HEK293 (cell line): ENCODE data around the gene MPG.

ENCODE experiments used
- CTCF ChIA-PET: fragments of 350-600 bp; formaldehyde crosslinking; extraction: SDS; loops from one replicate; lab custom pipeline; 2021; ENCODE audit warnings: antibody characterized with exemption; lab: Yijun Ruan, JAX
- POLR2A ChIA-PET: fragments of 300-600 bp; formaldehyde crosslinking; extraction: SDS; loops from one replicate; lab custom pipeline; 2020; ENCODE audit warnings: antibody characterized with exemption, inconsistent platforms; lab: Yijun Ruan, JAX
- H3K27ac ChIP-seq: fragments of 200-500 bp; sonication (Bioruptor generic); 2 replicates; pipeline ENCODE4 v1.5.1; 2014; ENCODE audit warnings: low read depth, low read length, control low read depth, inconsistent platforms; ENCODE audit errors: extremely low read depth
- H3K36me3 ChIP-seq, 2 experiments: fragments of 200-500 bp in 1 of 2; sonication (Bioruptor generic) in 1 of 2; 1 replicate in 1 of 2; 2 replicates in 1 of 2; pipeline ENCODE4 v1.5.1; 2014 to 2017; ENCODE audit warnings: inconsistent platforms in 2 of 2, low read length in 2 of 2; ENCODE audit not compliant: control insufficient read depth in 2 of 2, insufficient read depth in 1 of 2
- H3K4me1 ChIP-seq: fragments of 200-500 bp; sonication (Bioruptor generic); 2 replicates; pipeline ENCODE4 v1.5.1; 2014; ENCODE audit warnings: mild to moderate bottlenecking, low read length, inconsistent platforms; ENCODE audit not compliant: control insufficient read depth, insufficient read depth
- H3K4me3 ChIP-seq: 2 replicates; pipeline ENCODE4 v1.5.1; 2011; ENCODE audit warnings: low read depth, mild to moderate bottlenecking, control low read depth, low read length, moderate library complexity
- H3K9me3 ChIP-seq: fragments of 200-500 bp; sonication (Bioruptor generic); 2 replicates; pipeline ENCODE4 v1.5.1; 2014; ENCODE audit warnings: low read depth, low read length, inconsistent platforms; ENCODE audit not compliant: control insufficient read depth, insufficient read depth
- GLIS1 ChIP-seq: fragments of 450-650 bp; formaldehyde crosslinking; IDR thresholded peaks from 2 replicates; pipeline ENCODE4 v1.5.1; 2016; ENCODE audit warnings: missing biosample characterization, missing genetic modification characterization
- KLF16 ChIP-seq: fragments of 450-650 bp; formaldehyde crosslinking; IDR thresholded peaks from 2 replicates; pipeline ENCODE4 v1.5.1; 2017; ENCODE audit warnings: missing biosample characterization, missing genetic modification characterization
- KLF7 ChIP-seq: fragments of 450-650 bp; formaldehyde crosslinking; IDR thresholded peaks from 2 replicates; pipeline ENCODE4 v1.5.1; 2016; ENCODE audit warnings: missing biosample characterization, missing genetic modification characterization, borderline replicate concordance
- OVOL3 ChIP-seq: fragments of 450-650 bp; formaldehyde crosslinking; IDR thresholded peaks from 2 replicates; pipeline ENCODE4 v1.5.1; 2016; ENCODE audit warnings: missing biosample characterization, missing genetic modification characterization
- ZBTB20 ChIP-seq: fragments of 450-650 bp; formaldehyde crosslinking; IDR thresholded peaks from 2 replicates; pipeline ENCODE4 v1.5.1; 2016; ENCODE audit warnings: missing biosample characterization, missing genetic modification characterization
- ZBTB21 ChIP-seq: fragments of 450-650 bp; formaldehyde crosslinking; IDR thresholded peaks from 2 replicates; pipeline ENCODE4 v1.5.1; 2017; ENCODE audit warnings: missing biosample characterization, missing genetic modification characterization
- ZBTB7A ChIP-seq: fragments of 450-650 bp; formaldehyde crosslinking; IDR thresholded peaks from 2 replicates; pipeline ENCODE4 v1.5.1; 2016; ENCODE audit warnings: low read depth, missing biosample characterization, missing genetic modification characterization
- ZIC2 ChIP-seq: fragments of 450-650 bp; formaldehyde crosslinking; IDR thresholded peaks from 2 replicates; pipeline ENCODE4 v1.5.1; 2016; ENCODE audit warnings: missing biosample characterization, missing genetic modification characterization
- ZNF140 ChIP-seq: fragments of 450-650 bp; formaldehyde crosslinking; IDR thresholded peaks from 2 replicates; pipeline ENCODE4 v1.5.1; 2016; ENCODE audit warnings: missing biosample characterization, missing genetic modification characterization
- ZNF174 ChIP-seq: fragments of 450-650 bp; formaldehyde crosslinking; IDR thresholded peaks from 2 replicates; pipeline ENCODE4 v1.5.0; 2017; ENCODE audit warnings: missing biosample characterization, mild to moderate bottlenecking, missing genetic modification characterization
- ZNF184 ChIP-seq: fragments of 450-650 bp; IDR thresholded peaks from 2 replicates; pipeline ENCODE4 v1.5.1; 2018; ENCODE audit warnings: missing biosample characterization, mild to moderate bottlenecking, missing genetic modification characterization
- ZNF223 ChIP-seq: fragments of 450-650 bp; formaldehyde crosslinking; IDR thresholded peaks from 2 replicates; pipeline ENCODE4 v1.5.1; 2016; ENCODE audit warnings: missing biosample characterization, missing genetic modification characterization
- ZNF266 ChIP-seq: fragments of 450-650 bp; formaldehyde crosslinking; IDR thresholded peaks from 2 replicates; pipeline ENCODE4 v1.5.1; 2016; ENCODE audit warnings: missing biosample characterization, missing genetic modification characterization, low read depth
- ZNF292 ChIP-seq: fragments of 450-650 bp; formaldehyde crosslinking; IDR thresholded peaks from 2 replicates; pipeline ENCODE4 v1.5.1; 2016; ENCODE audit warnings: low read depth, missing biosample characterization, missing genetic modification characterization, borderline replicate concordance
- ZNF510 ChIP-seq: fragments of 450-650 bp; formaldehyde crosslinking; IDR thresholded peaks from 2 replicates; pipeline ENCODE4 v1.5.1; 2018; ENCODE audit warnings: mild to moderate bottlenecking, missing genetic modification characterization, missing biosample characterization; ENCODE audit not compliant: insufficient replicate concordance
- ZNF549 ChIP-seq: fragments of 450-650 bp; IDR thresholded peaks from 2 replicates; pipeline ENCODE4 v1.5.1; 2018; ENCODE audit warnings: missing biosample characterization, missing genetic modification characterization, mild to moderate bottlenecking, inconsistent platforms, moderate library complexity
- ZNF658 ChIP-seq: fragments of 450-650 bp; formaldehyde crosslinking; IDR thresholded peaks from 2 replicates; pipeline ENCODE4; 2016; ENCODE audit warnings: missing biosample characterization, missing genetic modification characterization
- ZXDB ChIP-seq: fragments of 450-650 bp; formaldehyde crosslinking; IDR thresholded peaks from 2 replicates; pipeline ENCODE4 v1.5.1; 2016; ENCODE audit warnings: missing biosample characterization, missing genetic modification characterization
- TF ChIP-seq, protein P1 (sequence below): fragments of 450-650 bp; formaldehyde crosslinking; IDR thresholded peaks from 2 replicates; pipeline ENCODE4 v1.5.1; 2016; ENCODE audit warnings: missing biosample characterization, missing genetic modification characterization
- TF ChIP-seq, protein P2 (sequence below): IDR thresholded peaks from 2 replicates; pipeline ENCODE4 v1.6.1; 2011; ENCODE audit warnings: mild to moderate bottlenecking, low read depth, low read length, borderline replicate concordance
- TF ChIP-seq, protein P3 (sequence below): fragments of 450-650 bp; formaldehyde crosslinking; IDR thresholded peaks from 2 replicates; pipeline ENCODE4 v1.5.1; 2017; ENCODE audit warnings: missing biosample characterization, missing genetic modification characterization
- TF ChIP-seq, protein P4 (sequence below): fragments of 450-650 bp; formaldehyde crosslinking; IDR thresholded peaks from 2 replicates; pipeline ENCODE4 v1.5.1; 2016; ENCODE audit warnings: missing biosample characterization, missing genetic modification characterization
- TF ChIP-seq, protein P5 (sequence below): fragments of 450-650 bp; formaldehyde crosslinking; IDR thresholded peaks from 2 replicates; pipeline ENCODE4 v1.5.1; 2017; ENCODE audit warnings: missing biosample characterization, mild to moderate bottlenecking, missing genetic modification characterization, moderate library complexity

The MPG gene

DNA sequence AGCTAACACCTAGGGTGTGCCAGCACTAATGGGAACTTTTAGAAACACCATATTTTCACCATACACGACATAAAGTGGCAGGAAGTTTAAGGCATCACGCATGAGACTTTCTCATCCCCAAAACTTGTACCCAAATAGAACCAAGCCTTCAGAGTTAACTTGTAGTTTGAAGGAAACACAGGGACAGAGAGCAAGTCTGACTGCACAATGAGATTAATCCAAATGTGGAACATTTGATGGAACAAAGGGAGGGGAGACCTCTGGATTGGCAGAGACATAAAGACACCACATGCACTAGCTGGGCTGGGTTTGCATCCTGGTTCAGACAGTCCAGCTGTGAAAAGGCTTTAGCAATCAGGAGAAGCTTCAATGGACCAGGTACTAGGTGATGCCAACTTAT, 36.3 kb downstream of the MPG start:
- H3K4me1 ChIP-seq = no peaks in the 10 kb centered on the region; the same call in 1 of the 2 replicates
- no peak overlapping the region for H3K4me3 ChIP-seq
- ChIA-PET POLR2A (no interaction called here), CTCF (interaction anchor here (1.3 to 1.4 kb wide), 3 partner anchors 8 to 65 kb away, joined by 3 to 7 read pairs (median 3); no protein-coding TSS in a partner anchor)
- no peak overlapping the region for H3K27ac ChIP-seq
- TF ChIP-seq ZNF174 (tag by site-specific recombination) (no peak), ZNF658 (no peak), ZBTB7A (no peak), GLIS1 (no peak), ZNF510 (tag by site-specific recombination) (no peak), ZNF184 (tag by site-specific recombination) (no peak), KLF7 (tag by site-specific recombination) (no peak), ZNF266 (tag by site-specific recombination) (no peak)
- TF ChIP-seq, protein P1, sequence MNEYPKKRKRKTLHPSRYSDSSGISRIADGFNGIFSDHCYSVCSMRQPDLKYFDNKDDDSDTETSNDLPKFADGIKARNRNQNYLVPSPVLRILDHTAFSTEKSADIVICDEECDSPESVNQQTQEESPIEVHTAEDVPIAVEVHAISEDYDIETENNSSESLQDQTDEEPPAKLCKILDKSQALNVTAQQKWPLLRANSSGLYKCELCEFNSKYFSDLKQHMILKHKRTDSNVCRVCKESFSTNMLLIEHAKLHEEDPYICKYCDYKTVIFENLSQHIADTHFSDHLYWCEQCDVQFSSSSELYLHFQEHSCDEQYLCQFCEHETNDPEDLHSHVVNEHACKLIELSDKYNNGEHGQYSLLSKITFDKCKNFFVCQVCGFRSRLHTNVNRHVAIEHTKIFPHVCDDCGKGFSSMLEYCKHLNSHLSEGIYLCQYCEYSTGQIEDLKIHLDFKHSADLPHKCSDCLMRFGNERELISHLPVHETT (tag by site-specific recombination) = no peak
- TF ChIP-seq, protein P2, sequence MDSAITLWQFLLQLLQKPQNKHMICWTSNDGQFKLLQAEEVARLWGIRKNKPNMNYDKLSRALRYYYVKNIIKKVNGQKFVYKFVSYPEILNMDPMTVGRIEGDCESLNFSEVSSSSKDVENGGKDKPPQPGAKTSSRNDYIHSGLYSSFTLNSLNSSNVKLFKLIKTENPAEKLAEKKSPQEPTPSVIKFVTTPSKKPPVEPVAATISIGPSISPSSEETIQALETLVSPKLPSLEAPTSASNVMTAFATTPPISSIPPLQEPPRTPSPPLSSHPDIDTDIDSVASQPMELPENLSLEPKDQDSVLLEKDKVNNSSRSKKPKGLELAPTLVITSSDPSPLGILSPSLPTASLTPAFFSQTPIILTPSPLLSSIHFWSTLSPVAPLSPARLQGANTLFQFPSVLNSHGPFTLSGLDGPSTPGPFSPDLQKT = no peak
- TF ChIP-seq, protein P3, sequence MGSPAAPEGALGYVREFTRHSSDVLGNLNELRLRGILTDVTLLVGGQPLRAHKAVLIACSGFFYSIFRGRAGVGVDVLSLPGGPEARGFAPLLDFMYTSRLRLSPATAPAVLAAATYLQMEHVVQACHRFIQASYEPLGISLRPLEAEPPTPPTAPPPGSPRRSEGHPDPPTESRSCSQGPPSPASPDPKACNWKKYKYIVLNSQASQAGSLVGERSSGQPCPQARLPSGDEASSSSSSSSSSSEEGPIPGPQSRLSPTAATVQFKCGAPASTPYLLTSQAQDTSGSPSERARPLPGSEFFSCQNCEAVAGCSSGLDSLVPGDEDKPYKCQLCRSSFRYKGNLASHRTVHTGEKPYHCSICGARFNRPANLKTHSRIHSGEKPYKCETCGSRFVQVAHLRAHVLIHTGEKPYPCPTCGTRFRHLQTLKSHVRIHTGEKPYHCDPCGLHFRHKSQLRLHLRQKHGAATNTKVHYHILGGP (tag by site-specific recombination) = no peak
- no peaks in the 10 kb centered on the region for H3K9me3 ChIP-seq
- peaks cover 8 to 57% of the 10 kb centered on the region in 2 experiments; a peak in 2 of 3 replicates for H3K36me3 ChIP-seq

DNA sequence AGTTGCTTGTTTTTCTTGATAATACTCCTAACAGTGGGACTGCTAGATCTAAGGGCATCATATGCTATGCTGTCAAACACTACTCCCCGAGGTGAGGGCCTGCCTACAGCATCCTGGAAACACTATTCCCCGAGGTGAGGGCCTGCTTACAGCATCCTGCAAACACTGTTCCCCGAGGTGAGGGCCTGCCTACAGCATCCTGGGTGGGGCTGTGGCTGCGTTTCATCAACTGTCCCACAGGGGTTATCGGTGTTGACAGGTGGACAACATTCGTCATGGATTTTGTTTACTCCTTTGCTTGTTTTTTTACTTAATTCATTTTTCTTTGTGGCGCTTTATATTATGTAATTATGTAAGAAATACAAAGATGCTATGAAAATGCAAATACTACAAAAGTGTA, 38.0 kb downstream of the MPG start:
- no peaks in the 10 kb centered on the region for H3K9me3 ChIP-seq
- no peaks in the 10 kb centered on the region; the same call in 1 of the 2 replicates for H3K4me1 ChIP-seq
- no peak for TF ChIP-seq ZNF292 (tag by site-specific recombination)
- no peak for TF ChIP-seq ZNF223 (tag by site-specific recombination)
- TF ChIP-seq ZIC2 = peak; percentile 38; the same call in 1 of the 2 replicates
- no peak for TF ChIP-seq OVOL3 (tag by site-specific recombination)
- no peak overlapping the region for H3K4me3 ChIP-seq
- POLR2A ChIA-PET = no interaction called here
- H3K36me3 ChIP-seq = peaks cover 7 to 47% of the 10 kb centered on the region in 2 experiments; a peak in 2 of 3 replicates
- no peak overlapping the region for H3K27ac ChIP-seq
- CTCF ChIA-PET = interaction anchor here (0.7 to 3.1 kb wide), 3 partner anchors 33 to 246 kb away, joined by 3 to 24 read pairs (median 3); no protein-coding TSS in a partner anchor

DNA sequence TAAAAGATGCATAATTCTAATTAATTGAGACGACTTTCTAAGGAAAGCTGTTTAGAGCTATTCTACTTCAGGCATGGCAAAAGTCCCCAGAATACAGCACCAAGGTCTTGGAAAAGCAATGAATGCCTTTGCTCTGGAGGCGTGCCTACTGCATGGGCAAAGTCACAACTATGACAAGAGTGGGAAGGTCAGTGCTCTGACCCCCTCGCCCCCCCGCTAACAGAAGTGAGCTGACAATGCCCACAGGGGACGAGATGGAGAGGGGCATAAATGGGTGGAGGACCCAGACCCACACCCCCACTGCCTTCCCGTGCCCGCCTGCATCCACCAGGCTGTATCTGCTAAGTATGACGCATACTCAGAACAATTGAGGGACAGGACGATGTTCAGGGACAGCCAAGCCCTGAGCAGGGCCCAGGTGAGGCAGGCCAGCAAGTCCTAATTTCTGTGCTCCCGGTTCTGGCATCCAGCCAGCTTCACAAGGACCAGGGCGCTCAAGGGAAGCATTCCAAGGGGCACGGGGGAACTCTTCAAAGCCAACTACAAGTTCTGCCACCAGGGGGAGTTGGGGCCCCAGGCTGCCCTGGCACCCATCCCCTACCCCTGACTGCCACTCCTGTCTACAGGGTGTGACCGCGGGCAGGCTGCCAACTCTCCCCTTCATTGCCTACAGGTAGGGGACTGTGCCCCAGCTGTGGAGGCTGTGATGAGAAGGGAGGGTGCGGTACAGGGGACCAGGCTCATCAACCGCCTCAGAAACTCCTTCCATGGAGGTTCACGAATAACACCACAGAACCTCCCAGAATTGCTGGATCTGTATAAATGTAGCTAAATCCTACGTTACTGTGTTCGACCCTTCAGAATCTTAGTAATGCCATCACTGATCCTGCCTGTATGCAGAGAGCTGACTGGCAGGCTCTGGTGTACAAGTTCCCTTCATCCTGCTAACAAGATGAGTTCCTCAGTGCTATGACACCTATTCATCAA, 39.6 kb downstream of the MPG start:
- CTCF ChIA-PET = interaction anchor here (0.6 to 4.5 kb wide), 31 partner anchors 9 to 654 kb away, joined by 3 to 73 read pairs (median 4); partner anchors contain the start of genes HBQ1 and MRPL28
- Histone ChIP-seq H3K4me3 (no peak overlapping the region), H3K27ac (no peak overlapping the region), H3K36me3 (peaks cover 5 to 34% of the 10 kb centered on the region in 2 experiments; a peak in 2 of 3 replicates), H3K4me1 (no peaks in the 10 kb centered on the region; the same call in 1 of the 2 replicates), H3K9me3 (no peaks in the 10 kb centered on the region)
- POLR2A ChIA-PET = no interaction called here
- no peak for TF ChIP-seq ZNF140 (tag by site-specific recombination)
- TF ChIP-seq ZXDB = peak; percentile 60
- TF ChIP-seq, protein P4, sequence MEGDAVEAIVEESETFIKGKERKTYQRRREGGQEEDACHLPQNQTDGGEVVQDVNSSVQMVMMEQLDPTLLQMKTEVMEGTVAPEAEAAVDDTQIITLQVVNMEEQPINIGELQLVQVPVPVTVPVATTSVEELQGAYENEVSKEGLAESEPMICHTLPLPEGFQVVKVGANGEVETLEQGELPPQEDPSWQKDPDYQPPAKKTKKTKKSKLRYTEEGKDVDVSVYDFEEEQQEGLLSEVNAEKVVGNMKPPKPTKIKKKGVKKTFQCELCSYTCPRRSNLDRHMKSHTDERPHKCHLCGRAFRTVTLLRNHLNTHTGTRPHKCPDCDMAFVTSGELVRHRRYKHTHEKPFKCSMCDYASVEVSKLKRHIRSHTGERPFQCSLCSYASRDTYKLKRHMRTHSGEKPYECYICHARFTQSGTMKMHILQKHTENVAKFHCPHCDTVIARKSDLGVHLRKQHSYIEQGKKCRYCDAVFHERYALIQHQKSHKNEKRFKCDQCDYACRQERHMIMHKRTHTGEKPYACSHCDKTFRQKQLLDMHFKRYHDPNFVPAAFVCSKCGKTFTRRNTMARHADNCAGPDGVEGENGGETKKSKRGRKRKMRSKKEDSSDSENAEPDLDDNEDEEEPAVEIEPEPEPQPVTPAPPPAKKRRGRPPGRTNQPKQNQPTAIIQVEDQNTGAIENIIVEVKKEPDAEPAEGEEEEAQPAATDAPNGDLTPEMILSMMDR (tag by site-specific recombination) = peak; percentile 69
- TF ChIP-seq ZBTB20 (tag by site-specific recombination) = peak; percentile 82
- TF ChIP-seq, protein P5, sequence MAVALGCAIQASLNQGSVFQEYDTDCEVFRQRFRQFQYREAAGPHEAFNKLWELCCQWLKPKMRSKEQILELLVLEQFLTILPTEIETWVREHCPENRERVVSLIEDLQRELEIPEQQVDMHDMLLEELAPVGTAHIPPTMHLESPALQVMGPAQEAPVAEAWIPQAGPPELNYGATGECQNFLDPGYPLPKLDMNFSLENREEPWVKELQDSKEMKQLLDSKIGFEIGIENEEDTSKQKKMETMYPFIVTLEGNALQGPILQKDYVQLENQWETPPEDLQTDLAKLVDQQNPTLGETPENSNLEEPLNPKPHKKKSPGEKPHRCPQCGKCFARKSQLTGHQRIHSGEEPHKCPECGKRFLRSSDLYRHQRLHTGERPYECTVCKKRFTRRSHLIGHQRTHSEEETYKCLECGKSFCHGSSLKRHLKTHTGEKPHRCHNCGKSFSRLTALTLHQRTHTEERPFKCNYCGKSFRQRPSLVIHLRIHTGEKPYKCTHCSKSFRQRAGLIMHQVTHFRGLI (tag by site-specific recombination) = no peak
- TF ChIP-seq ZNF549 (tag by site-specific recombination) = no peak
- TF ChIP-seq KLF16 (tag by site-specific recombination) = peak; percentile 69; the same call in 1 of the 2 replicates
- TF ChIP-seq ZBTB21 (tag by site-specific recombination) = no peak
